Prostate gland (tissue), 2 donors: Measurements from ENCODE around the gene ATXN2. TPM values are rescaled to one million over a fixed set of nuclear protein-coding genes. Genes with fewer than 3 reads are reported as not detected.

Experiments
- DNase-seq: peaks from one replicate; pipeline ENCODE4 v3.0.0-alpha.2; 2019; ENCODE audit warnings: low spot score
- H3K27ac ChIP-seq, 2 donors: fragments of 200-600 bp; sonication (generic); 2 replicates each; pipeline ENCODE4 v1.5.1; 2017 to 2019
- H3K27me3 ChIP-seq: fragments of 200-600 bp; sonication (generic); replicated peaks from 2 replicates; pipeline ENCODE4 v1.5.1; 2019; ENCODE audit not compliant: insufficient read depth
- H3K36me3 ChIP-seq, 2 donors: fragments of 200-600 bp; sonication (generic); 1 replicate in 1 of 2; 2 replicates in 1 of 2; pipeline versions ENCODE4 v1.5.1 to v1.8.1; 2017 to 2019
- H3K4me1 ChIP-seq: fragments of 200-600 bp; sonication (generic); replicated peaks from 2 replicates; pipeline ENCODE4 v1.5.1; 2019
- H3K4me3 ChIP-seq, 2 donors: fragments of 200-600 bp; sonication (generic); 2 replicates each; pipeline ENCODE4 v1.5.1; 2017 to 2019
- H3K9me3 ChIP-seq: fragments of 200-600 bp; sonication (generic); 2 replicates; pipeline ENCODE4 v1.5.1; 2017
- CTCF ChIP-seq, 4 experiments: fragments of 200-600 bp in 2 of 4; fragments of 450-650 bp in 2 of 4; sonication (generic) in 2 of 4; IDR thresholded peaks; 1 replicate in 3 of 4; 2 replicates in 1 of 4; pipeline ENCODE4 v1.5.1; 2016 to 2019; ENCODE audit warnings: antibody characterized with exemption in 4 of 4, mild to moderate bottlenecking in 2 of 4, moderate library complexity in 2 of 4
- POLR2A ChIP-seq: fragments of 450-650 bp; IDR thresholded peaks from one replicate; pipeline ENCODE4 v1.6.1; 2016; ENCODE audit warnings: antibody characterized with exemption, mild to moderate bottlenecking
- POLR2AphosphoS5 ChIP-seq: sonication (generic); formaldehyde crosslinking; IDR thresholded peaks from one replicate; pipeline ENCODE4 v1.6.1; 2017; ENCODE audit warnings: antibody characterized with exemption
- WGBS: methylation state at CpG from one replicate; pipeline ENCODE4 v1.1.5; 2018; 5-methylcytosine and 5-hydroxymethylcytosine counted together
- intact Hi-C: fragments of 100-400 bp; cut with DNase I; formaldehyde crosslinking; loops from one replicate; pipeline ENCODE4 v1.14.2; 2022
- total RNA-seq, 2 donors: library from RNA; depleted of rRNA; stranded (reverse); fragments of >200 nt; gene quantifications; one replicate each; pipeline ENCODE4 v1.1.0, GENCODE V29; 2016

The ATXN2 gene
- total RNA-seq, 2 donors from 2014 or later: 29.5 to 95.5 TPM

GRCh38 chr12:111429828-111430432 is 169.2 kb downstream of the ATXN2 start:
- no peak for TF ChIP-seq CTCF (IDR thresholded peaks at IDR 0.05)
- no peak for TF ChIP-seq POLR2A
- no peak overlapping the region for H3K4me3 ChIP-seq
- 68% methylated on average over 21 of the region's 21 CpGs for WGBS
- no peak for DNase-seq
- H3K4me1 ChIP-seq: peaks cover 3% of the 10 kb centered on the region
- H3K27me3 ChIP-seq: no peaks in the 10 kb centered on the region
- H3K27ac ChIP-seq: peak overlapping the region in 1 of 2 donors; percentile 41
- intact Hi-C loops: no loop called here
- no peaks in the 10 kb centered on the region for H3K9me3 ChIP-seq
- no peaks in the 10 kb centered on the region for H3K36me3 ChIP-seq

- no peak overlapping the region for H3K27ac ChIP-seq
- H3K36me3 ChIP-seq: no peaks in the 10 kb centered on the region
- no peaks in the 10 kb centered on the region for H3K27me3 ChIP-seq
- intact Hi-C loops: no loop called here
- no peak for DNase-seq
- 72% methylated on average over 21 of the region's 21 CpGs for WGBS
- TF ChIP-seq CTCF (IDR thresholded peaks at IDR 0.05) (no peak), POLR2A (no peak), POLR2AphosphoS5 (no peak)
- H3K4me1 ChIP-seq: no peaks in the 10 kb centered on the region
- H3K9me3 ChIP-seq: no peaks in the 10 kb centered on the region
- no peak overlapping the region for H3K4me3 ChIP-seq
Measured at GRCh38 chr12:111428728-111429175, 170.4 kb downstream of the ATXN2 start.

- no peaks in the 10 kb centered on the region for H3K9me3 ChIP-seq
- no peaks in the 10 kb centered on the region for H3K36me3 ChIP-seq
- no peak for DNase-seq
- no peak overlapping the region for H3K27ac ChIP-seq
- no peak overlapping the region for H3K4me3 ChIP-seq
- TF ChIP-seq CTCF (IDR thresholded peaks at IDR 0.05) (no peak), POLR2AphosphoS5 (no peak), POLR2A (no peak)
- H3K27me3 ChIP-seq: no peaks in the 10 kb centered on the region
- H3K4me1 ChIP-seq: no peaks in the 10 kb centered on the region
- intact Hi-C loops: no loop called here
- WGBS: 92% methylated on average over 9 of the region's 9 CpGs
Measured at GRCh38 chr12:111428081-111428727, 170.9 kb downstream of the ATXN2 start.

- no peak for TF ChIP-seq POLR2AphosphoS5
- TF ChIP-seq CTCF (IDR thresholded peaks at IDR 0.05): no peak
- no peak for TF ChIP-seq POLR2A
- H3K4me1 ChIP-seq: no peaks in the 10 kb centered on the region
- H3K36me3 ChIP-seq: no peaks in the 10 kb centered on the region
- 88% methylated on average over 7 of the region's 7 CpGs for WGBS
- H3K4me3 ChIP-seq: no peak overlapping the region
- DNase-seq: no peak
- H3K27ac ChIP-seq: no peak overlapping the region
- no peaks in the 10 kb centered on the region for H3K27me3 ChIP-seq
- no peaks in the 10 kb centered on the region for H3K9me3 ChIP-seq
- intact Hi-C loops: no loop called here
Measured at GRCh38 chr12:111427417-111428074, 171.6 kb downstream of the ATXN2 start.
